GM10266 (cell line): Measurements from ENCODE around the gene GPR107.

ENCODE experiments used
- DNase-seq: peaks from one replicate; pipeline ENCODE4 v3.0.0; 2012; ENCODE audit errors: extremely low spot score
- CTCF ChIP-seq: IDR thresholded peaks from 2 replicates; pipeline ENCODE4 v1.5.1; 2012; ENCODE audit warnings: mild to moderate bottlenecking, low read depth; ENCODE audit not compliant: control insufficient read depth, insufficient read depth; ENCODE audit errors: missing control alignments

GPR107 gene

GRCh38 chr9:130051855-130052254, 1.9 kb upstream of the GPR107 start:
- DNase-seq, result no peak
- TF ChIP-seq CTCF, result no peak

GRCh38 chr9:130053109-130053503, 600 bp upstream of the GPR107 start:
- no peak for DNase-seq
- no peak for TF ChIP-seq CTCF

GRCh38 chr9:130054325-130054786, 650 bp downstream of the GPR107 start:
- TF ChIP-seq CTCF, result no peak

GRCh38 chr9:130054820-130055219, 1.1 kb downstream of the GPR107 start:
- no peak for TF ChIP-seq CTCF
- no peak for DNase-seq

More at GRCh38 chr9:130054325-130054786, 650 bp downstream of the GPR107 start:
- no peak for DNase-seq

GRCh38 chr9:130058154-130058553, 4.4 kb downstream of the GPR107 start:
- no peak for DNase-seq
- no peak for TF ChIP-seq CTCF

- TF ChIP-seq CTCF, result no peak
- no peak for DNase-seq
Observed at GRCh38 chr9:130058887-130059286, 5.2 kb downstream of the GPR107 start.

- no peak for TF ChIP-seq CTCF
- DNase-seq, result no peak
Observed at GRCh38 chr9:130060296-130060695, 6.6 kb downstream of the GPR107 start.
